Spleen (tissue), 7 donors: Measurements from ENCODE around the gene PTPRC.
A peak's percentile ranks its signal among the peaks of the same experiment; 100 is the strongest.

ENCODE experiments used
- POLR2A ChIP-seq, 3 donors: fragments of 450-650 bp; IDR thresholded peaks; one replicate each; pipeline ENCODE4 v1.5.1; 2017; ENCODE audit warnings: antibody characterized with exemption in 3 of 3, mild to moderate bottlenecking in 1 of 3
- POLR2AphosphoS5 ChIP-seq, 3 donors: sonication (generic); formaldehyde crosslinking; IDR thresholded peaks; one replicate each; pipeline ENCODE4 v1.5.1; 2017; ENCODE audit warnings: antibody characterized with exemption in 3 of 3
- TF ChIP-seq, protein P1 (sequence below), 11 experiments: fragments of 200-600 bp in 7 of 11; fragments of 450-650 bp in 4 of 11; sonication (generic) in 4 of 11; IDR thresholded peaks in 8 of 11; conservative IDR thresholded peaks in 3 of 11; 1 replicate in 7 of 11; 2 replicates in 4 of 11; pipeline versions ENCODE4 v1.4.0 to v1.8.0; 2016 to 2021; ENCODE audit warnings: antibody characterized with exemption in 11 of 11, inconsistent platforms in 4 of 11, mild to moderate bottlenecking in 1 of 11
- donor health status: DM: no; HTN: no; CAD: no; lungs with moderate emphysema.
- donor health status: DM: no; HTN: no; CAD: no.
- donor health status: DM: no; HTN: no; CAD: no.

DNA sequence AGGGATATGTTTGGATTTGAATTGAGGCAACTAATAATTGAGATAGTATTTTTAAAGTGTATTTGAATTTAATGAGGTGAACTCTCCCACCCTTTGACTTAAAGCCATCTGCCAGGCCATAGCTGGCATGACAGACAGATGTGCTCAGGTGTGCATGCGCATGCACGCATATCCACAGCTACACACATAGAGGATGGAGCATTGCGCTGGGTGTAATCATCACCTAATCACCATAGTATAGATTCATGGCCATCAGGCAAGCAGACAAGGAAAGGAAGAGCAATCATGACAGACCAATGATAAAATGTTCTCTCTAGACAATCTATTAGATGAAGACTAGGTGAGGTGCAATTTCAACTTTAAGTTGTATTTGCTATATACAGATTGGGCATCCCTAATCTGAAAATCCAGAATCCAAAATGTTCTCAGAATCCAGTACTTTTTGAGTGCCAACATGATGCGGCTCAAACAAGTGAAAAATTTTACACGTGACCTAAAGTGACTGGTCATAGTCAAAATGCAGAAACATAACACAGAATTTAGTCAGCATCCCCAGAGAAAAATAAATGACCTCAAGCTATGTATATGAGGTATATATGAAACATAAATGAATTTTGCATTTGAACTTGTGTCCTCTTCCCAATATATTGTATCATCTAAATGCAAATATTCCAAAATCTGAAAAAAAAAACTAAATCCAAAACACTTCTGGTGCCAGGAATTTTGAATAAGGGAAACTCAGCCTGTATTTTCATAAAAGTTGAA is 70.1 kb downstream of the PTPRC start:
- TF ChIP-seq, protein P1, sequence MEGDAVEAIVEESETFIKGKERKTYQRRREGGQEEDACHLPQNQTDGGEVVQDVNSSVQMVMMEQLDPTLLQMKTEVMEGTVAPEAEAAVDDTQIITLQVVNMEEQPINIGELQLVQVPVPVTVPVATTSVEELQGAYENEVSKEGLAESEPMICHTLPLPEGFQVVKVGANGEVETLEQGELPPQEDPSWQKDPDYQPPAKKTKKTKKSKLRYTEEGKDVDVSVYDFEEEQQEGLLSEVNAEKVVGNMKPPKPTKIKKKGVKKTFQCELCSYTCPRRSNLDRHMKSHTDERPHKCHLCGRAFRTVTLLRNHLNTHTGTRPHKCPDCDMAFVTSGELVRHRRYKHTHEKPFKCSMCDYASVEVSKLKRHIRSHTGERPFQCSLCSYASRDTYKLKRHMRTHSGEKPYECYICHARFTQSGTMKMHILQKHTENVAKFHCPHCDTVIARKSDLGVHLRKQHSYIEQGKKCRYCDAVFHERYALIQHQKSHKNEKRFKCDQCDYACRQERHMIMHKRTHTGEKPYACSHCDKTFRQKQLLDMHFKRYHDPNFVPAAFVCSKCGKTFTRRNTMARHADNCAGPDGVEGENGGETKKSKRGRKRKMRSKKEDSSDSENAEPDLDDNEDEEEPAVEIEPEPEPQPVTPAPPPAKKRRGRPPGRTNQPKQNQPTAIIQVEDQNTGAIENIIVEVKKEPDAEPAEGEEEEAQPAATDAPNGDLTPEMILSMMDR (IDR thresholded peaks at IDR 0.05 in 8 of 11, conservative IDR thresholded peaks at IDR 0.05 in 3 of 11) = no peak
- TF ChIP-seq POLR2A (IDR thresholded peaks at IDR 0.05) = no peak
- TF ChIP-seq POLR2AphosphoS5 (IDR thresholded peaks at IDR 0.05) = peak in 1 of 3 donors; percentile 87
